Femur (tissue), 1 donor: ENCODE data around the gene HIVEP2.

ENCODE experiments used
- DNase-seq: peaks from one replicate; pipeline ENCODE4 v3.0.0-alpha.2; 2017

Gene HIVEP2

DNA sequence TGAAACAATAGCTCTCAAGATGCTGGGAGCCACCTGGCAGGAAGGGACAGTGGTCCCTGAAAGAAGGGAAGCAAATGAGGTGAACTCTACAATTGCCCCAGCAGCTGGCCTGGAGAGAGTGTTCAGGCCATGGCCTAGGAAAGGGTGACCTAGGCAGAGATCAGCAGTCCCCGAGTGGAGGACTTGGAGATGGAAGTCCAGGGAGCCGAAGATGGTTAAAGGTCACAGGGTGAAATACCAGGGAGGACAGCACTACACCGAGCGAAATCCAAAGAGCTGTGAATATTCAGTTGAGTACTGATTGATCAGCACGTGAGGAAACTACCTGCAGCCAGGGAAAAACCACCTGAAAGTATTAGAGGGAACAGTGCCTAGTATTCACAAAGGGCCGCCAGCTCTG, 133.1 kb downstream of the HIVEP2 start:
- no peak for DNase-seq

DNA sequence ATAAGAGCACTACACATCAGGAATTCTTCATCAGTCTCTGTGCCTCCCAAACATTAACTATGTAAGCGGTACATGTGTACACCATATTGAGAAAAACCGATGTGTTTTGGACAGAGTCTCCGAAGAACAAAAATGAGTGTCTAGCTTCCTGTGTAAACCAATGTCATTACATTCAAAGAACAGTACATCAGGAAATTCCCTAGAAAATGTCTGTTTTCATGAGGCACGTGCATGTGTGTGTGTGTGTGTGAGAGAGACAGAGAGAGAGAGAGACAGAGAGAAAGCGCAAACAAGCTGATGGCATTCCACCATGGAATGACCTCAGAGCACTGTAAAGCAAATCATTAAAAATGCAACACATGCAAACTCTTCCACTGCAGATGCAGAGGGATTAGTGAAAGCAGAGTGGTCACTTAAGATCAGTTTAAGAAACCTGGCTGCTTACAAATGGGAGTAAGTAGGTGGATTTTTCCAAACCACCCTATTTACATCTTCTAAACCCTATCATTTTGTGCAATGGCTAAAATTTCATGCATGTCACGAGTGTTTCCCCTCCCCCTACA, 133.9 kb downstream of the HIVEP2 start:
- no peak for DNase-seq

DNA sequence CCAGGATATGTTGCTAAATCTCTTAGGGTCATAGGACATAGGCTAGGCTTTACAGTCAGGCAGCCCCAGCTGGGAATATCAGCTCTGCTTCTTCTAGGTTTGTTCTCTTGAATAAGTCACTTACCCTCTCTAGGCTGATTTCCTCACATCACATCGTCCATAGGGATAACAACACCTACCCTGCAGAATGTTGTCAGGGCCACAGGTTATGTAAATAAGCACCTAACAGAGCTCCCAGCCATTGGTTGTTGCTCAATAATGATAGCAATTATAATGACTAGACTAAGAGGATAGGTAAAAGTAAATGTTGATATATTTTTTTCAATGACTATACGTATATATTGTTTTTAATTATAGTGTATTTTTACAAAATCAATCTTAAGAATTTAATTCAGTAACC, 135.0 kb downstream of the HIVEP2 start:
- DNase-seq = no peak

DNA sequence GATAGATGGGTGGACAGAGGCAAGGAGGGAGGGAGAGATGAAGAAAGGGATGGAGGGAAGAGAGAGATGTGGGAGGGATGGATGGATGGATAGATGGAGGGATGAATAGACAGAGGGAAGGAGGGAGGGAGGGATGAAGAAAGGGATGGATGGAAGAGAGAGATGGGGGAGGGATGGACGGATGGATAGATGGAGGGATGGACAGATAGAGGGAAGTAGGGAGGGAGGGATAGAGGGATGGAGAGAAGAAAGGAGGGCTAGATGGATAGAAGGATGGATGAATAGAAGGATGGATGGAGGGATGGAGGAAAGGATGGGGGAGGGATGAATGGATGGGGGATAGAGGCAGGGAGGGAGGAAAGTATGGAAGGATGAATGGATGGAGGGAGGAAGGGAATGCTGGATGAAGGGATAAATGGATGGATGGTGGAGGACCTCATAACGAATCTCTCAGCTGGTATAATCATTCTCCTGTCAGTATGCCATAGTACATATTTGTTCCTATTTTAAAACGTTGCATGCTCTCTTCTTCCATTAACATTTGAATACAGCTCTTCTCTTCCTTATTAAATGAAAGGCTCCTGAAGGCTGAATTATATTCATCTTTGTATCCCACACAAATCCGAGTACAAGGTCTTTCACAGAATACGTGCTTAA, 136.4 kb downstream of the HIVEP2 start:
- DNase-seq = no peak

DNA sequence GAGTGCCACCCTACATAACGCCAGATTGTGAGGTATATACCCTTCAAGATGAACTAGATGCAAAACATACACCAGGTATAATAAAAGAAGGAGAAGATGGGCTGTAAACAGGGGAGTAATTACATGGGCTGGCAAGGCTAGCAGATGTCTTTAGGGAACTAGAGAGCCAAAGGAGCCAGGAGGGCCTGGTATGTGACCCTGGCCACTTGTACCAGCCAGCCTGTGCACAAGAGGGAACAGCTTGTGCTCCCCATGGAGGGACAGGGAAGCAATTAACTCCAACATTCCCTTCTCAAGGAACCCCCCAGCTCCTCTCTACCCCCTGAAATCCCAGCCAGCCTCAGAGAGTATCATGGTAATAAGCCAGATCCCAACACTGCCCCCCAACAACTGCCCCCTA, 139.9 kb downstream of the HIVEP2 start:
- DNase-seq = no peak

DNA sequence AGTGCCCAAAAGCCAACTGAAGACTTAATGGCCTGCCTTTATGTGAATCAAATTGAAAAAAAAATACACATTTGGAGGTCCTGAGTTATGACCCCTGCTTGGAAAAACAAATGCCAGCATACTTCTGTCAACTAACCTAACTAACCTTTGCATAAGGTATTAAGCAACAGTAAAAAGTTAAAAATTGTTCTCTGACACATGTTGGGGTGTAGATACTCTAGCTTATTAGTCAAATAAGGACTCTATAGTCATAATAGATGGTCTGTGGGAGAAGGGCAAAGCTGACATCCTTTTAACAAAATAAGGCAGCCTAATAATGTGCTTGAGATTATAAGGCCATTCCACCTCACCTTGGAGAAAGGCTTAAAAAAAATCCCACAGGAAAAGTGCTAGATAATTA, 140.5 kb downstream of the HIVEP2 start:
- DNase-seq = no peak

DNA sequence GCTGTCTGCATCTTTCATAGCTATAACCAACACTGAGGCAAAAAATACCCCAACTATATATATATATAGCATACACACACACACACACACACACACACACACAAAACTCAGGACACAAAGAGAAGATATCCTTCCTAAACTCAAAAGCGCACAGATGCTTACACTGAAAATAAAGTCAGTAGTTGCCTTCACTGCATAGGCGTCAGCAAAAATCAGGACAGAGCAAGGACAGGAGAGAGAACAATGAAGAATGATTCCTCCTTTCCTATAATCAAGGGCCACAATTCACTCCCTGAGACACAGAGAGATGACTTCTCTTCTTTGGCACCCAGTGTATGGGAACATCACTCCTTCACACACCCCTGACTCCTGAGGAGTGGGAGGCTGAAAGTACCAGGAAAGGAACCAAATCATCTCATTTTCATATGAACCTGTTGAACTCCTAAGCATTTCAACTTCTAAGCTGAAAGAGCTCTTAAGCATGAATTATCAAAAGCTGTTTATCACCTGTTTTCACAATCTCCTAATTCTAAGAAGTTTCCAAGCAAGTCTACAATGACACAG, 141.4 kb downstream of the HIVEP2 start:
- no peak for DNase-seq

DNA sequence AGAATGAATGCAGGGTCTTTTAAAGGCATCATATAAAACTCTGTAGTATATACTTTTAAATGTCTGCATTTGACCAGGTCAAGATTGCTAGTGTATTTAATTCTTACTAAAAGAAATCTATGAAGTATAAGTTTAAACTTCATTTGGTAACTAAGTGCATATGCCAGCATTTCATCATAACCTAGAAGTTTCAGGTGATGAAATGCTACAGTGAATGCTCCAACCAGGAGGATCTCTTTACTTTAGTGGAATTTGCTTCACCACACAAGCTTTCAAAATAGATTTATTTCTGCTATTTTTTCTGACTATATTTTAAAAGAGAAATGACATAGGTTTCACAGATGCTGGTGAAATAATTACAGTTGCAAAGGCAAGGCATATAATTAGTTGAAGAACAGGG, 141.9 kb downstream of the HIVEP2 start:
- no peak for DNase-seq

DNA sequence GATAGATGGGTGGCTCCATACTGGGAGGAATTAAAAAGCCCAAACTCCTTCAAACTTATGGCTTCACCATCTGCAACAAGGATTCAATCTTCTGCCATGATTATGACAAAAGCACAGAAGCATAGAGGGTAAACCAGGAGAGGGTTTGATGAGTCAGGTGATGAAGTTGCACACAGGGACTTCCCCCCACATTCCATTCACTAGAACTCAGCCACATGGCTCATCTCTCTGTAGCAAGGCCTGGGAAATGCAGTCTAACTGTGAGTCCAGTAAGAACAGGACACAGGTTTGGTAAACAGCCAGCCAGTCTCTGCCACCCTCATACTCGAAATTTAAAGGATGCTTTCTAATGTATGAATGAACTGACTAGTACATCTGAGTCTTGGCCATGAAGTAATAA, 142.9 kb downstream of the HIVEP2 start:
- DNase-seq = no peak

DNA sequence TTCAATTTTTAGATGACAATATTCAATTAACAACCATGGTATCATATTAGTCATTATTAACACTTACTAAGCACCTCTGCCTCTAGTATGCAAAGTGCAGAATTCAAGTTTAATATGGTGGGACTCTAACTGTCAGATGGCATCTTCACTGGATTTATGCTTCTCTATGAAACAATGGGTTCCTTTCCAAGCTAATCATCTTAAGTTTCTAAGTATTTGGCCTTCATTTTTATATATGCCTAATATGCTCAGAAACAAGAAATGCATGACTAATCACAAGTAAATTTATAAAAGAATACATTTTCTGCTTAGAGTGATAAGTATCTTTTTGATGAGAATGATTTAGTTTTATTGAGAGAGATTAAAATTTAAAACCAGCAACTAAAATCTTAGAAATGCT, 144.7 kb downstream of the HIVEP2 start:
- no peak for DNase-seq

DNA sequence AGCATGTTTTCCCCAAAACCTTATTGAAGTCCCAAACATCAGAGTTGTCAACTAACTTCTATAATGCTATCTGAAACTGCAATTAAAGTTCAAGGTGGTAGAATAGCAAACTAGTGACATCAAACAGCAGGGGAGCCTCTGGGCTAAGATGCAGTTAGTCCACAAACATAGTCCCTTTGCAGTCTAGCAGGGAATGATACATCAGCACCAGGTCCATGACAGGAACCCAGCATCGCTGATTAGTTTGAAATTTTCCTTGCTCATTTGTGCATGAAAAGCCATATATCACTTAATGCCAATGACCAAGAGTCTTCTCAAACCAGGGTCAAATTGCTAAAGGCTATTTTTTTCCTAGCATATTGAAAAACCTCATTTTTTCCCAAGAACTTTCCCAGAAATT, 145.3 kb downstream of the HIVEP2 start:
- DNase-seq = no peak

DNA sequence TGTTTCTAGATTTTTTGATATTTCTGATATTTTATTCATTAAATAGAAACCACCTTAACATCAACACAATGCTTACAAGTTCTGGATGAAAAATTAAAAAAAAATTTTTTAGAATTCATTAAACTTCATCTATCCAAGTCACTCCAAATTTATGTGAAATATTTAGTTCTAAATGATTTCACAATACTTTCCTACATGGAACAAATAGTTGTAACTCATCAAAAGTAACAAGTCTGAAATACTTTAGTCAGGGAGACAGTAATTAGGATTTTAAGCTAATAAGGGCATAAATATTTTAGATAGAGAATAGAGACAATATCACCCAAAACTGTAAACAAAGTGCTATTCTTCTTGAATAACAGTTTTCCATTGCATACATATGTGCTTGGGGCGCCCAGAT, 147.8 kb downstream of the HIVEP2 start:
- DNase-seq = no peak

DNA sequence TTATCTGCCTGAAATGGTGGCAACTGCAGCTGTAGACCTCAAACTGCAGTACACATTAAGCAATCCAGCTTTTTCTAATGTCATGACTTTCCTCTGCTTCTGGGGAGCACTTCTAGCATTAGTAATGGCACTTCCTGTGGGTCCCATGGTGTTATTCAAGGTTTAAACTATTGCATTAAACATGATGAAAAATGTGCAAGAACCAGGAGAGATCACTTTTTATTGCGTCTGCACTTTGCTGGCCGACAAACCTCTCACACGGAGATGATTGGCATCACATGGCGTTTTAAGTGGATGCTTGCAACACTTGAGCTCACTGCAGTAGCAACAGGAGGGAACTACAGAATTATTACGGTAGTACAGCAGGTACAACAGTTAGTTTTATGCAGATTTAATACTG, 148.4 kb downstream of the HIVEP2 start:
- DNase-seq = no peak

DNA sequence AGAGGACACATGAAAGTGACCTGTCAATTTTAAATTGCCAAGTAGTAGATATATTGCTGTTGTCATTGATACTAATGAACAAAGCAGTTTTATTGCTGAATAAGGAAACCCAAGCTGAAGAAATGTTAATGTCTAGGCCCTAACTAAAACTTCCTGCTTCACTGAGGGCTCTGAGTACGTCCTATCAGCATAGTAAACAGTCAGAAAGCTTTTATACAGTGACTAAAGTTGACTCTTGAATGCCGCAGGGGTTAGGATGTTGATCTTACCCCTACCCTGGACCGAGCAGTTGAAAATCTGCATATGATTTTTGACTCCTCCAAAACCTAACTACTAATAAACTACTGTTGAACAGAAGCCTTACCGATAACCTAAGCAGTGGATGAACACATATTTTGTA, 149.0 kb downstream of the HIVEP2 start:
- no peak for DNase-seq

DNA sequence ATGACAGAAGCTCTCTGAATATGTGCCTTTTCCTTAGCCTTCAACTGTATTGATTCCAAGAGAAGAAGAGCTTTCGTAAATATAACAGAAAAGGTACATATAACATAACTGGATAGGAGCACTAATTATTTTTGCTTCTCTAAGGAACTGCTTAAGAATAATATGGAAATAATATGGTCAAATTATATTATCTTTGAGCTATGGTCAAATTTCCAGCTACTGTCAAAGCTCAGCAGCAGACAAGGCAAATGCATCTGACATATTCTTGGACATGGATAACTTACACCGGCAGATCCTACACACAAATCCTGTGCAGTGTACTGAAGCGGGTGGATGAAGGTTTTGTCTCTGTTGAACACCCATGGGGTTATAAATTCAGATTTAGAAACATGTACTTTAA, 150.6 kb downstream of the HIVEP2 start:
- no peak for DNase-seq

DNA sequence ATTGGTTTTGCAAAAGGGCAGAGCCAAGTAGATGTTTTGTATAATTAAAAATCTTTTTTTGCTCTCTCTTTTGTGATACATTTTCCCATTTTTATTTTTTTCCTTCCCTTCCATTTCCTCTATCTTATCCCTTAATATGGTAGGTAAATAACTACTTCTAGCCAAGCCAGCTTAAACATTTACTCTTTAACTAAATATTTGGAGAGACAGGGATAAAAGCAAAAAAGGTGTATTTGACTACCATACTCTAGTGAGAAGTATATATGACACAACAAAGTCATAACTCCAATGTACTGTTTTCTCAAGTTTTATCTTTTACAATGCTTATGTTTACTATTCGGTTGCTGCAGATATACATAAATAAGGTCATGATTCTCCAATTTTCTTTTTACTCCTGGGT, 154.7 kb downstream of the HIVEP2 start:
- DNase-seq = no peak

DNA sequence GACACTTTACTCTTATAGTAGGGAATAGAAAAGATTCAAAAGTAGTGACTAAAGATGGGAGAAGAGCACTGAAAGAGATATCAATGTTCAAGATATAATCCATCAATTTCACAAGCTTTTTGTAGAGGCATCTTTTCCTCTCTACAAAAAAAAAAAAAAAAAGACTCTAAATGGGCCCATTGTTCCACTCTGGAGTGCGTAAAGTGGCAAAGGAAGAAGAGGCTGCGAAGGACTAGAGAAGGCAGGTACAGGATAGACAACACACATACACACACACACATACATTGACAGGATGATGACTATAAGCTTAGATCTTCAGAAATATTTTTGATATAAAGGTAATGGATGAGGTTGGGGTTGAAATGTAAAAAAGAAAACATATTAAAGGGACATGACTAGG, 157.6 kb downstream of the HIVEP2 start:
- no peak for DNase-seq

DNA sequence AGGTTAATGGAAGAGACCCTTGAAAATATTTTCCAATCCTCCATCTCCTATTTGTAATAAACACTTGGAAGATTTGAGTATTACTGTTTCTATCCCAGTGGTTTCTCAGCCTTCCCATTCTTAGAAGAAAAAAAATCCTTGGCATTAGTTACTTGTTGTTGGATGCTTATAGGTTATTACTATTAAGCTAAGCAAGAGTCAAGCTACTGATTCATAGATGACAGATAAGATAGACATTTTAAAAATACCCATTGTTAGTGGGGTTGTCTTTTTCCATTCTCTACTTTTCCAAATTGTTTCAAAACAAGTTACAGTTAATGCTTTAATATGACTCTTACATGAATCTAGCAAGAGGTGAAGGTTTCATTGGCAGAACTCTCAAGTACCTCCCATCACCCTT, 158.5 kb downstream of the HIVEP2 start:
- DNase-seq = no peak

DNA sequence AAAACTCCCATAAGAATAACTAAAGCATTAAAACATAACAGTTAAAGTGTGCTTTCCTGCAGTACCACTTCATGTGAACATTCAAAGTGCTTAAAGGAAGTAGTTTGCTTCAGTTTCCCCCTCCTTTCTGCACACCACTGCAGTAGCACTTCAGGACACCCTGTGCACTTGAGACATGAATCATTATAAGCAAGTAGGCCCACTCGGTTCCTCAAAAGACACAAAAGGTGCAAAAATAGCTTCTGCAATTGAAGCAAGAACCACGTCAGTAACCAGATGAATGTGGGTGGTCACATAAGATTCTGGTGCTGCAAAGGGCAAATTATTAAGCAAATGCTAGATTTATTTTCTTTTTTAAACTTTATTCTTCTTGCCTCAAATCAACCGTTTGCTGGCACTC, 160.6 kb downstream of the HIVEP2 start:
- no peak for DNase-seq

DNA sequence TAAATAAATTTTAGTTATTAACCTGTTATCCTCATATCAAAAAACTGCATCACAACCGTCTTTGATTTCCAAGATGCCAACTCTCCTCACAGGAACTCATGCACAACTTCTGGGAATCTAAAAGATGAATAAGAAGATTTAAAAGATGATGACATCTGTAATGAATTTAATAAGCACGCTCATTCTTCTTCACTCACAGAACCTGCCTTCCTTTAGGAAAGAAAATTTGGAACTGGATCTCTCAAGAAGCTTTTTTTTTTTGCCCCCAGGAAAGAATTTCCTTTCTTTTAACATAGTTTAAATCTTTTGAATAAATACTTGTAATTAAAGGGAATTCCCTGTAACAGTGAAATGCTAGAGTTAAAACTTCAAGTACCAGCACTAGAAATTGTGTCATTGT, 161.5 kb downstream of the HIVEP2 start:
- DNase-seq = no peak

DNA sequence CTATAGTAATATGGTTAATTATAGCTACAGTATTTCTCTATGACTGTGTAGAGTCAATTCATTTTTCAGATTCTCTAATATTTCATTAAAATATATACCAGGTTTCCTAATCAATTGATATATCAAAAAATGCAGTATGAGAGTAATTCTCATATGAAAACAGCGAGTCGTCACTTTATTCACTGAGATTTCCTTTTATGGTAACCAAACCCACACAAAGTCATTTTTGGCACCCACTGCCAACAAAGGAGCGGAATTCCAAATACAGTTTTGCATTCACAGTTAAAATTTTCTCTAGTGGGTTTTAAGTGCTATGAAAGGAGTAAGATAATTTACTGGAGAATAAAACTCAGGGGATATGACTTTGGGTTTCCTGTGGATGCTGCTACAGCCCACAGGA, 163.8 kb downstream of the HIVEP2 start:
- DNase-seq = no peak

DNA sequence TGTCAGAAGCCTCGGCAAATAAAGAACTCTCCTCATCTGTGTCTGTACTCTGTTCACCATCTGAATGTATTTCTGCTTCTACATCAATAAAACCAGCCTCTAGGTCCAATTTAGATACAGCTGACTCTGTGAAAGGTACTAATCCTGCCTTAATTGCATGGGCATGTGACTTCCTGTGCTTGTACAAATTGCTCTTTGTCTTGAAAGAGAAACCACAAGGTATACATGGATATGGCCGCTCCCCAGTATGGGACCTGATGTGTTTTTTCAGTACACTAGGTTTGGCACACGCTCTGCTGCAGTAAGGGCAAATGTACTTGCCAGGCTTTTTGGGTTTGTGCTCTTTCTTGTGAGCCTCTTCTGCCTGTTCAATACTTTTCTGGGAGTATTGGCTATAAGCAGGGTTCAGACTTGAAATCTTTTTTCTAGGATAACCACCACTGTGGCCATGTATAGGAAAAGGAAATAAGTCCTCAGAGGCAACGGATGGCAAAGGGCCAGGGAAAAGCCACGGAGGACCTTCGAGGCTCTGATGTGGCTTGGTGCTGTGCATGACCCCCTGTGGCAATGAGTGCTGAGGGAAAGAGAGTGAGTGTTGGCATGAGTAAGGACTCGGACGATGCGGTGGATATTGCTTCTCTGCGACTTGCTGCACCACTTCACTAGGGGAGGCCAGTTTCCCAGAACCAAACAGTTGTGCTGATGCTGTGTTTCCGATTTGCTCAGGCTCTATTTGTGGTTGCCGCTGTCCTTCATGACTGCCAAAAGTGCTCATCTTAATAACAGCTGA, 170.9 kb downstream of the HIVEP2 start:
- peak; percentile 52 for DNase-seq

DNA sequence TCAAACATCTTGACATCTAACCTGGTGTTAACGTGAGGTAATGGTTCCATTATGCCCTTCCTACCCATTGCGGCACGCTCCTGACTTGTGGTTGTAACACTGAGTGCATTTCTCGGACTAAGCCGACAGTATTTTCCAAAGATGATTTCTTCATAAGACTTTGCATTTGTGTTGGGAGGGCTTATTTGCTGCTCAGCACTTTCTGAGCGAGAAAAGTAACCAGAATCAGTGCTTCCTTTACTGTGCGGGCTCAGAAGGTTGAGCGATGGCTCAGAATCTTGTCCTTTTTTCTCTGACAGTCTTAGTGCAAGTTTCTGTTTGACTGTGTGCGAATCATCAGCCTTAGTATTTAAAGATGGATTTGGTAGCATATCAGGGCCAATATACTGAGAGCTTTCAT, 171.7 kb downstream of the HIVEP2 start:
- no peak for DNase-seq

DNA sequence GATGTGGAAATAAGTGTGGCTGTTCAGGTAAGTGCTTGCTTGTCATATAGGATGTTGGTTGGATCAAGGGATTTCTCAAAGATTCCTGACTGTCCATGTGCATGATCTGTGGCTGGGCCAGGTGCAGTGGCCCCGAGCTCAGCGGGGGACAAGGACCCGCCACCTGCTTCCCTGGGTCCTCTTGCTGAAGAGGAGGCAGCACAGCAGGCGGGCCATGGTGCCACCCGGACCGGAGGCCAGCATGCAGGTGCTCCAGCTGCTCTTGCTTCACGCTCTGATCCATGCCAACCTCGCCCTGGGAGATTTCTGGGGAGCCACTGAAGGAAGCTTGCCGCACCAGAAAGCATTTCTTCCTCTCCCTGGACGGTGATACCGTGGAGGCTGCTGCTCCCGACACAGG, 173.8 kb downstream of the HIVEP2 start:
- no peak for DNase-seq
